HG03565 (cell line): ENCODE results near the gene TRIM7.

Source experiments
- ATAC-seq: cut with Tn5 transposase; IDR thresholded peaks from one replicate; pipeline ENCODE4 v1.9.1; 2021; ENCODE audit warnings: mild to moderate bottlenecking, moderate library complexity; ENCODE audit not compliant: unreplicated experiment

The TRIM7 gene

DNA sequence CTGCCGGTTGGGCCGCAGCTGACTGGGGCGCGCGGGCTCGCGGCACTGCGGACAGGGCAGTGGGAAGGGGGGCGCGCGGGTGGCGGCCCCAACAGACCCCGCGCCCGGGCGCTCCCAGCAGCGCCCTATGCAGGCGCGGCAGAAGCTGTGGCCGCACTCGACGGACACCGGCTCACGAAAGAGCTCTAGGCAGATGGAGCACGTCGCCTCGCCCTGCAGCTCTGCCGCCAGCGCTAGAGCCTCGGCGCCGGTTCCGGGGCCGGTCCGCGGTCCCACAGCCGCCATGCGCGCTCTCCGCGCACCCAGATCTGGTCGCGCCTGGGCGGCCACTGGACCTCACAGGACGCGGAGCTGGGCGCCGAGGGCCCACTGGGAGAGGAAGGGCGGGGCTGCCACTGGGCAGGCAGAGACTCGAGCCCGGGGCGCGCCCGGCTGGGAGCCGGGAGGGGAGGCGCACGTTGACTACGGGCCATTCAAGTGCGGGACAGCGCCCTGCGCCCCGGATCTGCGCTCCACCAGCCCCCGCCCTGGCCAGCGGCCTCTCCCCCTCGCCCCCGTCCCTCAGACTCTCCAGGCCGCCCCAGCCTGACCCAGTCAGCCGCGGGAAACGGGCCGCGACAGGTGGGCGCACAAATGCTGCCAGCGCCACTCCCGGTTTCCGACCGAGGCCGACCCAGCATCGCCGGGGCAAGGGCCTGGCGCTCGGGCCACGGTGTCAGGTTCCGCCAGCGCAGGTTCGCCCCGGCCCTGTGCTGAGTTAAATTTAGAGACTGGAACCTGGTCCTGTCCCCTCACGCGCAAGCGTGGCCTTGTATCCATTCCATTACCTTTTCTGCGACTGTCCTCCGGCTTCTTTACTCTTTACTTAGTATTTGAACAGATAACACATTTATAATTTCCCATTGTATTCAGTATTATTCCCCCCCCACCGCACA lies at the start of gene TRIM7:
TRIM7 (minus strand) TSS at position 371 of the 935 bp plus-strand sequence; CDS start at position 285, 86 bp downstream.
- ATAC-seq, result no peak

GRCh38 chr5:181248277-181248676 lies 43.3 kb upstream of the TRIM7 start:
- ATAC-seq, result no peak

GRCh38 chr5:181246276-181247049 lies 41.5 kb upstream of the TRIM7 start:
- no peak for ATAC-seq

DNA sequence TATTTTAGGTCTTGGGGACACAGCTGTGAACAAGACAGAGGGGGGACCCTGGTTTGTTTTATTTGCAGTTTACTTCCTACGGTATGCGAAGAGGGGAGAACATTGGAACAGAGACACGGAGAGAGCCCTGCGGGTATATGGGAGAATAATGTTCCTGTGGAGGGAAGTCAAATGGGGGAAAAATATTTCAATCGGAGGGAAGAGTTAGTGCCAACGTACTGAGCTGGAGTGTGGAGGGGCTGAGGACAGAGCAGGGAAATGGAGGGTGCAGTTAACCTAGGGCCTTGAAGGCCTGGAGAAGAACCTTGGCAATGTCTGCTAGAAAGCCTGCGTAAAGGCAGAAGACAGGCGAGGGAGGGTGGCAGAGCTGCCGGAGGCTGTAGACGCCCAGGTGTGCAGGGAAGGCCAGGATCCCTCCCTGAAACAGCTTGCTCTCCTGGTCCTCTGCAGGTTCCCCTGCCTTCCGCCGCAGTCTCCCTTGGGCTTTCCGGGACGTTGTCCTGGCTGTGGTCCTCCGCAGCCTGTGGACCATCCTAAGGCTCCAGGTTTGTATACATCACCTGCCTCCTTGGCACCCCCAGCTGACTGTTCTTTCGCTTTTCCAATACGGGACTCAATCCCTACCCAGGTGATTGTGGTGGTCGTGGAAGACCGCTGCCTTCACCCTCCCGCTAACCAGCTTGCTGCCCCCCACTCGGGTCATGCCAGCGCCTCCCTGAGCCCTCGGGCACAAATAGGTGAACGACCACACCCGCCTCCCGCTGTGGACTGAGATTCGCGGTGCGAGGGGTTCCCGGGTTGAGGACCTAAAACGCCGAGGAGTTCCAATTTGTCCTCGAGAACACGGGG lies 40.7 kb upstream of the TRIM7 start:
- no peak for ATAC-seq

DNA sequence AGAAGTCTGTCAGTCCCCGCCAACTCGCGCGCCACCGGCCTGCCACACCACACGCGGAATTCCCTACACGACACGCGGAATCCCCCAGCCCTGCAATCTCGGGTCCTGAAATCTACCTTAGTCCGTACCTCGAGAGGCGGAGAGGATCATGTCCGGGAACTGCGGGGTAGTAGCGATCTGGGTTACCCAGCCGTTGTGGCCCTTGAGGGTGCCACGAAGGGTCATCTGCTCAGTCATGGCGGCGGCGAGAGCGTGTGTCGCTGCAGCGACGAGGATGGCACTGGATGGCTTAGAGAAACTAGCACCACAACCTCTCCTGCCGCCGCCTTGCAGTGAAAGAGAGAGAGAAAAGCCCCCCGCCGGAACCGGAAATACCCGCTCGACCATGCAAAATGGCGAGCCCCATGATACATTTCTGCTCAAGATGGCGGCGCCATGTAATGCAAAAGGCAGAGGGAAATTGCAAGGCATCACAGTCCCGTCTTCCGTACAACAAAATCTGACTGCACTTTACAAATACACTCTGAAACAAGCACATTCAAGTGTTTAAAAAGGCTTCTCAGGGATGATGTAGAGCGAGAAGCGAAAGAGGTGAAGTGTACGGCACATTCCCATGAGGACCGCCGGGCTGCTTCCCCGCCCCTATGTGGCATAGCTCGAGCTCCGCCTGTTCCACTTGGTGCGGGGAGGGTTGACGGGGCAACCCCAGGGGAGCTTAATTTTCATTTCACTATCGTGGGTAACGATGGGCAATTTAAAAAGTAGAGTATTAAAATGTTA lies 38.8 kb upstream of the TRIM7 start, which contains the start of gene RACK1:
RACK1 (minus strand) TSS at position 343 of the 780 bp plus-strand sequence; CDS start at position 237, 106 bp downstream.
- ATAC-seq, result peak; percentile 50

- ATAC-seq, result no peak
These were observed 38.1 kb upstream of the TRIM7 start for GRCh38 chr5:181243018-181243563.

- no peak for ATAC-seq
These were observed 37.0 kb upstream of the TRIM7 start for GRCh38 chr5:181242031-181242451.

- no peak for ATAC-seq
These were observed 36.5 kb upstream of the TRIM7 start for GRCh38 chr5:181241393-181241975.

DNA sequence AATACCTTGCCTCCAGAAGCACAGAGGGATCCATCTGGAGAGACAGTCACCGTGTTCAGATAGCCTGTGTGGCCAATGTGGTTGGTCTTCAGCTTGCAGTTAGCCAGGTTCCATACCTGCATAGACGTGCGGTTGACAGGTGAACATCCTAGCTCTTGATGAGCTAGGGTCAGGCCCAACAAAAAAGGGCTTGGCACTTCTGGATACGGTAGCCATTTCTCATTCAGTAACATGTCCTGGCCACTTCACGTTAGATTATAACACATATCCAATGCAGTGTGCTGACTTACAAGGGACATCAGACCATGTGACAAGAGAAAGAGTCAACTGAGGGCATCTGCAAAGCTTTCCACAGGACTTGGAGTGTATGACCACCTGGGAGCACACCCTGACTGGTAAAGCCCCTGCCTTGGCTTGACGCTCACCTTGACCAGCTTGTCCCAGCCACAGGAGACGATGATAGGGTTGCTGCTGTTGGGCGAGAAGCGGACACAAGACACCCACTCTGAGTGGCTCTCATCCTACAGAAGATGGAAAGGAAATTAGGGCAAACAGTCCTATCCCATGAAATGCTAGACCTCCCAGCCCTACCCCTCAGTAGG lies 34.2 kb upstream of the TRIM7 start:
- ATAC-seq, result no peak

GRCh38 chr5:181237729-181238385 lies 32.9 kb upstream of the TRIM7 start:
- no peak for ATAC-seq

DNA sequence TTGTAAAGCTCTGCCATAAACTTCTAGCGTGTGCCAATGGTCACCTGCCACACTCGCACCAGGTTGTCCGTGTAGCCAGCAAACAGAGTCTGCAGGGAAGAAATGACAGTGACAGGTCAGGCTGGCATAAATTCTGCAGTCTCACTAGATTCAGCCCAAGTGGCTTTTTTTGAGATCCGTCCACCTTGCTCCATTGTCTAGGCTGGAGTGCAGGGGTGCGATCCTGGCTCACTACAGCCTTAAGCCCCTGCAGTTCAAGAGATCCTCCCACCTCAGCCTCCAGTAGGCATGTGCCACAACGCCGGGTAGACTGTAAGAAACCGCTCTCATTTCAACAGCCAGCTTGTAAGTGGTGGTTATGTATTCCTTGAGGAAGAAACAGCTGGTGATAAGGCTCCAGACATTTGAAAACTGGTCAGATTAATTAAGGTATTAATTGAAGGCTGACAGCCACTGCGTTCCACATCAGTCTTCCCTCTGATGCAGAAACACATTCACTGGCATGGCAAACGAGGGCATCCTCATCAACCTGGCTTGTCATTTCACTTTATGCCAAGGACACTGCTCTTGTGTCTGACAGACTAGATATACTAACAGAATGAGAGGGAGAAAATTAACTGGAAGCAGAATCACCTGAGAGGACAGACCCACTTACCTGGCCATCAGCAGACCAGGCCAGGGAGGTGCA lies 32.1 kb upstream of the TRIM7 start:
- no peak for ATAC-seq

GRCh38 chr5:181236471-181236870 lies 31.5 kb upstream of the TRIM7 start:
- ATAC-seq, result no peak

- ATAC-seq, result no peak
These were observed 30.8 kb upstream of the TRIM7 start for GRCh38 chr5:181235689-181236366.

- ATAC-seq, result no peak
These were observed 30.3 kb upstream of the TRIM7 start for GRCh38 chr5:181235323-181235688.

DNA sequence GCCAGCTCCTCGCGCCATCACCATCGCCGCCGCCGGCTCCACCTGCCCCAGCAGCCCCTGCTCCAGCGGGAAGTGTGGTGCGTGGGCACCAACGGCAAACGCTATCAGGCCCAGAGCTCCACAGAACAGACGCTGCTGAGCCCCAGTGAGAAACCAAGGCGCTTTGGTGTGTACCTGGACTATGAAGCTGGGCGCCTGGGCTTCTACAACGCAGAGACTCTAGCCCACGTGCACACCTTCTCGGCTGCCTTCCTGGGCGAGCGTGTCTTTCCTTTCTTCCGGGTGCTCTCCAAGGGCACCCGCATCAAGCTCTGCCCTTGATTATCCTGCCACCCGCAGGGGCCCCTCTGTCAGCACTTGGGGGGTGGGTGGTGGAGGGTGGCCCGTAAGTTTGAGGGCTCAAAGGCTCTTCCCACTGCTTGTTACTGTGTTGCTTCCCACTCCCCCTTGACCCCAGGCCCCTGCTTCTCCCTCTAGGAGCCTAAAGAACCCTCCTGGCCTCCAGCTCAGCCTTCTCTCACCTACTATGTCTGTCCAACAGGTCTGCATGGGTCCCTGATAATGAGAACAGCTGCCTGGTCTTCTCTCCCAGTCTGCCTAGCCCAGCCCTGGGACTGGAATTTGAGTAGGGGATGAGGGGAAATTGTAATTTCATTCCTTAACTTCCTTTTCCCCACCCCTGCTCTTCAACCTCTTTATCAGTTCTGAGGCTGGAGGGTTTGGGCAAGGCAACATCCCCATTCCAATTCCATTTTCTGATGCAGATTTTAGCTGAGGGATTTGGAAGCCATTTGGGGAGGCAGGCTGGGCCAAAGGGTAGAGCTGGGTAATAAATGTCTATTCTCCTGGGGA lies 29.7 kb upstream of the TRIM7 start:
- ATAC-seq, result no peak

DNA sequence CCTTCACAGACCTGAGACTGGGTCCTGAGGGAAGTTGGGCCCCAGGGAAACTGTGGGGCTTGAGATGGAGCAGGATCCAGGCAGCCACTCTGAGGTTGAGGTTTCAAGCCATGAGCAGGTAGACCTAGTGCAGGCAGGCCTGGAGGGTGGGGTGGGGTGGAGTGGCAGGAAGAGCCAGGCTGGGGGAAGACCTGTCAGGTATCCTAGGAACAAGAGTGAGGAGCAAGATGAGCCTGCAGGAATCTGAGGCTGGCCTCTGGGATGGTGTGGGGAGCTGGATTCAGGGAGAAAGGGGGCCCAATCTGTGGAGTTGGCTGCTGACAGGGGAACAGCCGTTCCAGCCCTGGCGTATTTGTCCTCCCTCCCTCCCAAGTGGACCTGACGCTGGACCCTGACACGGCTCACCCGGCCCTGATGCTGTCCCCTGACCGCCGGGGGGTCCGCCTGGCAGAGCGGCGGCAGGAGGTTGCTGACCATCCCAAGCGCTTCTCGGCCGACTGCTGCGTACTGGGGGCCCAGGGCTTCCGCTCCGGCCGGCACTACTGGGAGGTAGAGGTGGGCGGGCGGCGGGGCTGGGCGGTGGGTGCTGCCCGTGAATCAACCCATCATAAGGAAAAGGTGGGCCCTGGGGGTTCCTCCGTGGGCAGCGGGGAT lies 28.9 kb upstream of the TRIM7 start:
- no peak for ATAC-seq
